HG03469 (cell line): ENCODE data around the gene TSKS.

Experiments used
- ATAC-seq: cut with Tn5 transposase; IDR thresholded peaks from one replicate; pipeline ENCODE4 v1.9.1; 2021; ENCODE audit warnings: mild to moderate bottlenecking, moderate library complexity, moderate number of reproducible peaks; ENCODE audit not compliant: unreplicated experiment

Gene TSKS

DNA sequence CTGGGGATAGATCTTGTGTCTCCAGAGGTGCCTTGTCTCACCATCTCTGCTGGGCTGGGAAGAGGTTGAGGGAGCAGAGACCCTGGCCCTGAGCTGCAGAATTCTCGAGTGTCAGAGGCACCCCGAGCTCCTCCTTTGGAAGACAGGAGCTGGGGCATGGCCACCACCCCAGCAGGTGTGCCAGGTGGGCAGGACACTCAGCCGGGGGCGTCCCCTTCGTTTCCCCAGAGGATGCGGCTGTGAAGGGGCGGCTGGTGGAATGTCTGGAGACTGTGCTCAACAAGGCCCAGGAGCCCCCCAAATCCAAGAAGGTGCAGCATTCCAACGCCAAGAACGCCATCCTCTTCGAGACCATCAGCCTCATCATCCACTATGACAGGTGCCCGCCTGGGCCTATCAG lies 35.5 kb upstream of the TSKS start:
- ATAC-seq, result no peak

DNA sequence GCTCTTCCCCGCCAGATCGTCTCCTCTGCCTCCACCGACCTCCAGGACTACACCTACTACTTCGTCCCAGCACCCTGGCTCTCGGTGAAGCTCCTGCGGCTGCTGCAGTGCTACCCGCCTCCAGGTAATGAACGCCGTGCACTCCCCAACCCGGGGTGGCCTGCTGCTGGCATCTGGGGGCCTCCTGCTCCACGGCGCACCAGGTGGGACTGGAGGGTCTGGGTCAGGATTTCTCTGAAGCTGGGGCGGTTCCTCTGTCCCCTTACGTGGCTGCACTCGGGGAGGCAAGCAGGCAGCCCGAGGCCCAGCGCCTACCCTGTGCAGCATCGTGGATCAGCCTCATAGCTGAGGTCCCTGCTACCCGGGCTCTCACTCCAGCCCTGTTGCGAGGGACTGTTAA lies 32.5 kb upstream of the TSKS start:
- no peak for ATAC-seq

- ATAC-seq, result no peak
Measured at GRCh38 chr19:49793561-49793840, 30.4 kb upstream of the TSKS start.

- no peak for ATAC-seq
Measured at GRCh38 chr19:49792829-49793560, 29.9 kb upstream of the TSKS start.

- no peak for ATAC-seq
Measured at GRCh38 chr19:49791776-49792445, 28.8 kb upstream of the TSKS start.

DNA sequence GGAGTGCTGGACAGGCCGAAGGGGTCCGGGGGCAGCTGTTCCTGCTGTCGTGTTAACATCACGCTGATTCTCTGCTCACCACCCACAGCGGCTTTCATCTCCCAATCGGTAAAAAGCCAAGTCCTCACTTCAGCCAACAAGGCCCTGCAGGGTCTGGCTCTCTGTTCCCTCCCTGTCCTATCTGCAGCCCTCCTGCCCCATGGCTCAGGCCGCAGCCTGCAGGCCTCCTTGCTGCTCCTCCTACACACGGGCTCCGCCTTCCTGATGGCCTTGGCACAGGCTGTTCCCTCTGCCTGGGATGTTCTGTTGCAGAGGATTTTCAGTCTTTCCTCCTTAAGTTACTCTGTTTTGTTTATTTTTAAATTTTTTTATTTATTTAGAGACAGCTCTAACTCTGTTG lies 27.8 kb upstream of the TSKS start:
- no peak for ATAC-seq

DNA sequence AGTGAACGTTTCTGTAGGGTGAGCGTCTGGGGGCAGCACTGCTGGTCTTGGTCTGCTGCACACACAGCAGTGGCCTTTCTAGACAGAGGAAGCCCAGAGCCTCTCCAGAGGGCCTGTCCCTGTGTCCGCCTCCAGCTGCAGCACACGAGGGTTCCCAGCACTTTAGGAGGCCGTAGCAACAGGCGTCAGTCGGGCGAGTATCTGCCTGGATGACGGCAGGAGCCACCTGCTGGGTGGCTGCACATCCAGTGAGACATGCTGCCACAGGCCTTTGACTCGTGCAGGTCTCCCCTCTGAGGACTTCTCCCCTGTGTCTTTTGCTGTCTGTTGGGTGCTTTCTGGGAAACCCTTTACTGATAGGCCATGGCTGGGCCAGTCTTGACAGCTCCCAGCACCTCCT lies 25.8 kb upstream of the TSKS start:
- ATAC-seq, result no peak

DNA sequence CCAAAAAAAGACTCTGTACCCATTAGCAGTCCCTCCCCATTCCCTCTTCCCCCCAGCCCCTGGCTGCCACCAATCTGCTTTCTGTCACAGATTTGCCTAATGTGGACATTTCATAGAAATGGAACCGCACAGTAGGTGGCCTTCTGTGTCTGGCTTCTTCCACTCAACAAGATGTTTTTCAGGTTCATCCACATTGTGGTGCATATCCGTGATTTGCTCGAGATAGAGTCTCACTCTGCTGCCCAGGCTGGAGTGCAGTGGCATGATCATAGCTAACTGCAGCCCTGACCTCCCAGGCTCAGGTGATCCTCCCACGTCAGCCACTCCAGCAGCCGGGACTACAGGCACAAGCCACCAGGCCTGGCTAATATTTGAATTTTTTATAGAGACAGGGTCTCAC lies 24.6 kb upstream of the TSKS start:
- no peak for ATAC-seq

GRCh38 chr19:49786376-49786820 lies 23.3 kb upstream of the TSKS start:
- no peak for ATAC-seq

- ATAC-seq, result no peak
Measured at GRCh38 chr19:49782515-49782914, 19.4 kb upstream of the TSKS start.

- ATAC-seq, result no peak
Measured at GRCh38 chr19:49781394-49781793, 18.3 kb upstream of the TSKS start.

- ATAC-seq, result no peak
Measured at GRCh38 chr19:49780861-49781260, 17.8 kb upstream of the TSKS start.

GRCh38 chr19:49779731-49780555 lies 16.8 kb upstream of the TSKS start:
- ATAC-seq, result no peak

DNA sequence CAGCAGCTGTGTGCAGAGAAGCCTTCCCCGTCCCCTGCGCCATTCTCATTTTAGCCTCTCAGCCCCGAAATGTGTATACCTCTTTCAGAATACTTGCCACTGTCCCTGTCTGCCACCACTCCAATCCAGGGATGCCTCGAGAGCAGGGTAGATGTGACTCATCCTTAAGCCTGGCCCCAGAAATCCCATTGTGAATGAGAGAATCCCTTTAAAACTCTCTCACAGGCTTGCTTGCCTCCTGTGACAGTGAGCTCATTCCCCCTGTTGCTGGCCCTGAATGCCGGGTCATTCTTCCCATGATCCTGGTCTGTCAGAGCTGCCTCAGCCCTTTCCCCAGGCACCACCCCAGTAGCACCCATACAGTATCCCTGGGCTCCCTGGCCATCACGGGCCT lies 13.3 kb upstream of the TSKS start:
- ATAC-seq, result no peak

DNA sequence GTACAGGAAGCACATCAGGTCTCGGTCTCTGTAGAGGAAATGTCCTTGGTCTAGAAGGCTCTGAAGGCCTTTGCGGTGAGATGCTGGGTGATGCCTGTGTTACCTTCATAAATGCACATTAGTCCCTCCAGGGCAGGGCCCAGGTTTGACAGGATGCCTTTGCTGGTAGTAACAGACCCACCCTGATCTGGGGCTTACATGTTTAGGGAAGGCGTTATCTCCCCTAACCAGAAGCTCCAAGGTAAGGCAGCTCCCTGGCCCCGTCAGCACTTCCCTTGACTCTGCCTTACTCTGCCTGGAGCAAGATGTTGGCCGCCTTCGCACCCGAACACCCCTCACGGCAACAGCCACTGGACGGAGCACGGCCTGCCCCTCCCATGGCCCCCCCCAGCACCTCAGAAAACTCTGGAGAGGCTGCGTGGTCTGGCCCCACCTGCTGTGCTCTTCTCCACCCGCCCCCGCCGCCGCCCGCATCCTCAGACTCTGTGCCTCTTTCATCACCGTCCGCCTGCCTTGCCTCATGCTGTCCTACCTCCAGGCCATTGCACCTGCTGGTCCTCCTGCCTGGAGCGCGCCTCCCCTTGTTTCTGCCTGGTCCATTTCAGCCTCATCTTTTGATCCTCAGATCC lies 12.8 kb upstream of the TSKS start:
- no peak for ATAC-seq

DNA sequence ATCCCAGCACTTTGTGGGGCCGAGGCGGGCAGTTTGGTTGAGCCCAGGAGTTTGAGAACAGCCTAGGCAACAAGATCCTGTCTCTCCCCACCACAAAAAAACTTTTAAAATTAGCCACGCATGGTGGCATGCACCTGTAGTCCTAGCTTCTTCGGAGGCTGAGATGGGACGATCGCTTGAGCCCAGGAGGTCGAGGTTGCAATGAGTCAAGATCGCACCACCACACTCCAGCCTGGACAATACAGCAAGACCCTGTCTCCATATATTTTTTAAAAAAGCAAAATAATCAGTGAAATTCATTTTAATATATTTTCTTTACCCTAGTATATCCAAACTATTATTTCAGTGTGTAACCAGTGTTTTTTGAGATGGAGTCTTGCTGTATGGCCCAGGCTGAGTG lies 11.9 kb upstream of the TSKS start:
- no peak for ATAC-seq

DNA sequence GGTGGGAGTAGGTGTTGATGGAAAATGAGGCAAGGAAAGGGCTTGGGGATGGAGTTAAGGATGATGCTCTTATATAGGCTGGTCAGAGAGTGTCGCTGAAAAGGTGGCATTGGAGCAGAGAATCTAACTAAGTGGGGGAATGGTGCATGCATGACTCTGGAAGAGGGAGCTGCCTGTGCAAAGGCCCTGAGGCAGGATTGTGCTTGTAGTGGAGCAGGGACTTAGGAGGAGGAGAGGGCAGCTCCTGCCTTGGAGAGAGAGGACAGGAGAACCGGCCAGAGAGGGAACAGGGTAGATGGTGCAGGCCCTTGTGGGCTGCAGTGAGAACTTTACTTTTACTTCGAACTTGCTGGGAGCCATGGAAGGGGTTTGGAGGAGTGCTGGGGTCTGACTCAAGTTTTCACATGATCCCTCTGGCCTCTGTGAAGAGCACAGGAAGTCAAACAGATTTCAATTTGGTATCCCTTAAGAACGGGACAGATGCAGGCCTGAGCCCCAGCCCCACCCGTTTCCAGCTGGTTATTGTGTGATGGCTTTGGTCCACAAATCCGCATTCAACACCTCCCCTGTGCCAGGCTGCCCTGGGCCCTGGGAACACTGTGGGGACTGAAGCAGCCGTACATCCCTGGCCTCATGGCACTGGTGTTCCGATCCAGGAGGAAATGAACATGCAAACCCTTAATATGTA lies 10.7 kb upstream of the TSKS start:
- ATAC-seq, result no peak

GRCh38 chr19:49772850-49773432 lies 9.8 kb upstream of the TSKS start:
- ATAC-seq, result no peak

DNA sequence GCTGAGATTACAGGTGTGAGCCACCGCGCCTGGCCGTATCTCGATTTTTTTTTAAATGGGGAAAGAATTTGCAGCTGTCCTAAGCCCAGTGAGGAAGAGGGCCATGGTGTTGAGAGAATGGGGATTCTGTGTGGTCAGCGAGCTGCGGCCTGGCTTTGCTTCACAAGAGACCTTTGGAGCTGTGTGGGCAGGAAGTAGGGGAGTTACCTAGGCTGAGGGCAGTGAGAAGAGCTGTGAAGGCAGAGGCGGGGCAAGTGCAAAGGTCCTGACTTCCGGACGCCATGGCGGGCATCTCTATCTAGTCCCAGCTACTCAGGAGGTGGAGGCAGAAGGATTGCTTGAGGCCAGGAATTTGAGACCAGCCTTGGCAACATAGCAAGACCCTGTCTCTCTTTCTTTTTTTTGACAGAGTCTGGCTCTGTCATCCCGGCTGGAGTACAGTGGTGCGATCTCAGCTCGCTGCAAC lies 8.6 kb upstream of the TSKS start:
- ATAC-seq, result no peak

DNA sequence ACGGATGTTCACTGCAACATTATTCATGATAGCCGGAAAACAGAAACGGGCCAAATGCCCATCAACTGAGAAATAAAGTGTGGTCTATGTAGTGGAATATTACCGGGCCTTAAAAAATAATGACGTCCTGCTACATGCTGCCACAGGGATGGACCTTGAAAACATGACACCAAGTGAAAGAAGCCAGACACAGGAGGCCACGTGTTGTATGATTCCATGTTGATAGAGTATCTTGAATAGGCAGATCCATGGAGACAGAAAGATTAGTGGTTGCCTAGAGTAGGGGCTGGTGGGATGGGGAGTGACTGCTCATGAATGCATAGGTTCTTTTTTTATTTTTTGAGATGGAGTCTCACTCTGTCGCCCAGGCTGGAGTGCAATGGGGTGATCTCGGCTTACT lies 7.4 kb upstream of the TSKS start:
- ATAC-seq, result no peak
